ENCODE results near the gene VPS36. TPM values are rescaled to one million over a fixed set of nuclear protein-coding genes. Genes with fewer than 3 reads are reported as not detected.

VPS36 gene
- total RNA-seq, 1 donor from 2014 or later: 31.5 TPM

DNA sequence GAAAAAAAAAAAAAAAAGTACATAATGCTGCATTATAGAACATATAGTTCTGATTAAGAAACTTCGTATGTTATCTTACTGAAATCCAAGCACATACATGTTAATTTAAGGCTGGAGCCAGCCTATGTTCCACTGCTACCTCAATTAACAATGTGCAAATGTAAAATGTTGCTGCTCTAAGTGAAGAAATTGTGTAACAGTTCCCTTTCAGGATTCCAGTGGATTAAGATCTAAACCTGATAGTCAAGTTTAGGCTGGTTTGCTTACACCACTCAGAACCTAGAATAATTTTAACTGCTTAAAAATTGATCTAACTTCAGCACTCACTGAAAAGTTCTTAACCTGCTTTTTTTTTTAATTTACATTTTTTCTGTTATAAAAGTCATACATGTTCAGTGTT lies 4.2 kb downstream of the VPS36 start:
- no peak overlapping the region for H3K4me3 ChIP-seq (ENCODE audit: low read depth, low read length)
- DNase-seq (ENCODE audit: low read depth): no peak
- H3K27me3 ChIP-seq (ENCODE audit: control insufficient read depth, insufficient read depth, low read length): no peaks in the 10 kb centered on the region
- TF ChIP-seq, protein P1, sequence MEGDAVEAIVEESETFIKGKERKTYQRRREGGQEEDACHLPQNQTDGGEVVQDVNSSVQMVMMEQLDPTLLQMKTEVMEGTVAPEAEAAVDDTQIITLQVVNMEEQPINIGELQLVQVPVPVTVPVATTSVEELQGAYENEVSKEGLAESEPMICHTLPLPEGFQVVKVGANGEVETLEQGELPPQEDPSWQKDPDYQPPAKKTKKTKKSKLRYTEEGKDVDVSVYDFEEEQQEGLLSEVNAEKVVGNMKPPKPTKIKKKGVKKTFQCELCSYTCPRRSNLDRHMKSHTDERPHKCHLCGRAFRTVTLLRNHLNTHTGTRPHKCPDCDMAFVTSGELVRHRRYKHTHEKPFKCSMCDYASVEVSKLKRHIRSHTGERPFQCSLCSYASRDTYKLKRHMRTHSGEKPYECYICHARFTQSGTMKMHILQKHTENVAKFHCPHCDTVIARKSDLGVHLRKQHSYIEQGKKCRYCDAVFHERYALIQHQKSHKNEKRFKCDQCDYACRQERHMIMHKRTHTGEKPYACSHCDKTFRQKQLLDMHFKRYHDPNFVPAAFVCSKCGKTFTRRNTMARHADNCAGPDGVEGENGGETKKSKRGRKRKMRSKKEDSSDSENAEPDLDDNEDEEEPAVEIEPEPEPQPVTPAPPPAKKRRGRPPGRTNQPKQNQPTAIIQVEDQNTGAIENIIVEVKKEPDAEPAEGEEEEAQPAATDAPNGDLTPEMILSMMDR (IDR thresholded peaks at IDR 0.05; ENCODE audit: insufficient read depth, low read length, poor library complexity, severe bottlenecking): no peak
- H3K36me3 ChIP-seq (ENCODE audit: control insufficient read depth, insufficient read depth, low read length): no peaks in the 10 kb centered on the region

DNA sequence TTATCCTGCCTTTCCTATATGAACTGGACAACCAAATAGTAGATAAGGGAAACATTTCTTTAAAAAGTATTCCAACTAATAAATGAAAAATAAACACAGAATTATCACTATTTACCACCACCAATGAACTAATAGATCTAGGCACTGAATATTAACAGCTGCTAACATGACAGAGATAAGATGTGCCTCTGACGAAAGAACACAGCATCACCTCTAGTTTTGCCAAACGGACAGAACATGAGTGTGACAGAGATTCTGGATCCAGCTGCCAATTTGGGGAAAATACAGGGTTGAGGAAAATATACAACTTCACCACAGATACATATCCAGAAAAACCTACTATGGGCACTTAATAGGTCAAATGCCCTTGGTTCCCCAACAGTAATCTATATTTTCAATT lies 18.0 kb downstream of the VPS36 start:
- no peaks in the 10 kb centered on the region for H3K27me3 ChIP-seq (ENCODE audit: control insufficient read depth, insufficient read depth, low read length)
- TF ChIP-seq, protein P1 (IDR thresholded peaks at IDR 0.05; ENCODE audit: insufficient read depth, low read length, poor library complexity, severe bottlenecking): no peak
- H3K36me3 ChIP-seq (ENCODE audit: control insufficient read depth, insufficient read depth, low read length): peaks cover 1% of the 10 kb centered on the region
- no peak for DNase-seq (ENCODE audit: low read depth)
- no peak overlapping the region for H3K4me3 ChIP-seq (ENCODE audit: low read depth, low read length)

GRCh38 chr13:52428295-52428694 lies 22.1 kb downstream of the VPS36 start:
- TF ChIP-seq, protein P1 (IDR thresholded peaks at IDR 0.05; ENCODE audit: insufficient read depth, low read length, poor library complexity, severe bottlenecking): no peak
- DNase-seq (ENCODE audit: low read depth): peak; percentile 35

DNA sequence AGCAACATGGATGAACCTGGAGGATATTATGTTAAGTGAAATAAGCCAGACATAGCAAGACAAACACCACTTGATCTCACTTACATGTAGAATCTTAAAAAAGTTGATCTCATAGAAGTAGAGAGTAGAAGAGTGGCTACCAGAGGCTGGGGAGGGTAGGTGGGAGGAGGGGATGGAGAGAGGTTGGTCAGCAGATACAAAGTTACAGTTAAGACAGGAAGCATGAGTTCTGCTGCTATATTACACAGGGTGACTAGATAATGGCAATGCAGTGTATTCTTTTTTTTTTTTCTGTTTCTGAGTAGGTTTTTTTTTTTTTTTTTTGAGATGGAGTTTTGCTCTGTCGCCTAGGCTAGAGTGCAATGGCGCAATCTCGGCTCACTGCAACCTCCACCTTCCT lies 29.2 kb downstream of the VPS36 start:
- DNase-seq (ENCODE audit: low read depth): no peak
- TF ChIP-seq, protein P1 (IDR thresholded peaks at IDR 0.05; ENCODE audit: insufficient read depth, low read length, poor library complexity, severe bottlenecking): no peak
- no peaks in the 10 kb centered on the region for H3K27me3 ChIP-seq (ENCODE audit: control insufficient read depth, insufficient read depth, low read length)
- H3K4me3 ChIP-seq (ENCODE audit: low read depth, low read length): no peak overlapping the region
- no peaks in the 10 kb centered on the region for H3K36me3 ChIP-seq (ENCODE audit: control insufficient read depth, insufficient read depth, low read length)

More at GRCh38 chr13:52428295-52428694, 22.1 kb downstream of the VPS36 start:
- Histone ChIP-seq H3K36me3 (ENCODE audit: control insufficient read depth, insufficient read depth, low read length) (no peaks in the 10 kb centered on the region), H3K27me3 (ENCODE audit: control insufficient read depth, insufficient read depth, low read length) (no peaks in the 10 kb centered on the region), H3K4me3 (ENCODE audit: low read depth, low read length) (no peak overlapping the region)

GRCh38 chr13:52419080-52419479 lies 31.4 kb downstream of the VPS36 start:
- Histone ChIP-seq H3K27me3 (ENCODE audit: control insufficient read depth, insufficient read depth, low read length) (no peaks in the 10 kb centered on the region), H3K4me3 (ENCODE audit: low read depth, low read length) (no peak overlapping the region), H3K36me3 (ENCODE audit: control insufficient read depth, insufficient read depth, low read length) (no peaks in the 10 kb centered on the region)
- TF ChIP-seq, protein P1 (IDR thresholded peaks at IDR 0.05; ENCODE audit: insufficient read depth, low read length, poor library complexity, severe bottlenecking): no peak
- DNase-seq (ENCODE audit: low read depth): no peak

GRCh38 chr13:52414963-52415362 lies 35.5 kb downstream of the VPS36 start:
- Histone ChIP-seq H3K36me3 (ENCODE audit: control insufficient read depth, insufficient read depth, low read length) (peaks cover 1% of the 10 kb centered on the region), H3K4me3 (ENCODE audit: low read depth, low read length) (no peak overlapping the region), H3K27me3 (ENCODE audit: control insufficient read depth, insufficient read depth, low read length) (no peaks in the 10 kb centered on the region)
- TF ChIP-seq, protein P1 (IDR thresholded peaks at IDR 0.05; ENCODE audit: insufficient read depth, low read length, poor library complexity, severe bottlenecking): no peak
- no peak for DNase-seq (ENCODE audit: low read depth)
